Stimulated activated CD4-positive, alpha-beta T cell treated with anti-CD3 and anti-CD28 coated beads, Interleukin-15, amount 100 ng/mL, for 1 hour (primary cell): ENCODE measurements around the gene CCDC183.
"Not testable (repeated sequence)": the region's sequence is repeated elsewhere in the genome, so short reads cannot be mapped to it uniquely, and the experiment has no call there.

Experiments used
- DNase-seq, 2 donors: peaks; one replicate each; pipeline ENCODE4 v3.0.0-alpha.2; 2020; ENCODE audit warnings: low read depth in 1 of 2, low spot score in 1 of 2

CCDC183 gene

GRCh38 chr9:136760834-136761544, 35.1 kb upstream of the CCDC183 start:
- not testable (repeated sequence) for DNase-seq

DNA sequence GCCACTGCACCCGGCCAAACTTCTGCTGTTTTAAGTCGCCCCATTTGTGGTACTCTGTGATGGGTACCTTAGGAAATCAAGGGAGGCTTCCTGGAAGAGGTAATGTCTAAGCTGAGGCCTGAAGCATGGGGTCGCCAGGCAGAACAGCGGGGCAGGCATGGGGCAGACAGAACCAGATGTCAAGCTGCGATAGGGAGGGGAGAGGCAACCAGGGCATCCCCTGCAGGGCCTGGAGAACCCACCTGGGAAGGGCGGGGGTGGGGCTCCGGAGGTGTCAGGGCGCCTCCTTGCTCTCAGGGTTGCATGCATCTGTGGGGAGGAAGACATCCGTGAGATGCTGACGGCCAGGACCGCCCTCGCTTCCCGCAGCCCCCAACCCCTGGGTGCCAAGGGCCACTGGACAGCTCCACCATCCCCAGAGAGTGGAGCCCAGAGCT, 34.6 kb upstream of the CCDC183 start:
- no peak for DNase-seq

DNA sequence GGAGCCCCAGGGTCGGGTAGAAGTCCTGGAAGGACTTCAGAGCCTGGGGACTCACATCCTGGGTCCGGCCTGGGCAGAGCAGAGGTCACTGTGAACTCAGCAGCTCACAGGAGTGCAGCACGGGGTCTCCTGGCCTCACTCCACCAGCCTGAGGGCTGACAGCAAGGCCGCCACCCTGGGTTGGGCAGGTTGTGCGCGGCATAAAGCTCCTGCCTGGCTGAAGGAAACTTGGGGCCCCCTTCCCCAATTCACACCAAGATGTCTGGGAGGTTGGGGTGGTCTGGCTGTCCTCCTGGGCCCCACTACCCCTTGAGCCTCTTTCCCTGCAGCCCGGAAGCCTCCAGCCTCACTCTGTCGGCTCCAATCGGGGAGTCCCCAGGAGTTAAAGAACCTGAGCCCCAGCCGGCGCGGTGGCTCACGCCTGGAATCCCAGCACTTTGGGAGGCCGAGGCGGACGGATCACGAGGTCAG, 33.9 kb upstream of the CCDC183 start:
- DNase-seq = no peak

DNA sequence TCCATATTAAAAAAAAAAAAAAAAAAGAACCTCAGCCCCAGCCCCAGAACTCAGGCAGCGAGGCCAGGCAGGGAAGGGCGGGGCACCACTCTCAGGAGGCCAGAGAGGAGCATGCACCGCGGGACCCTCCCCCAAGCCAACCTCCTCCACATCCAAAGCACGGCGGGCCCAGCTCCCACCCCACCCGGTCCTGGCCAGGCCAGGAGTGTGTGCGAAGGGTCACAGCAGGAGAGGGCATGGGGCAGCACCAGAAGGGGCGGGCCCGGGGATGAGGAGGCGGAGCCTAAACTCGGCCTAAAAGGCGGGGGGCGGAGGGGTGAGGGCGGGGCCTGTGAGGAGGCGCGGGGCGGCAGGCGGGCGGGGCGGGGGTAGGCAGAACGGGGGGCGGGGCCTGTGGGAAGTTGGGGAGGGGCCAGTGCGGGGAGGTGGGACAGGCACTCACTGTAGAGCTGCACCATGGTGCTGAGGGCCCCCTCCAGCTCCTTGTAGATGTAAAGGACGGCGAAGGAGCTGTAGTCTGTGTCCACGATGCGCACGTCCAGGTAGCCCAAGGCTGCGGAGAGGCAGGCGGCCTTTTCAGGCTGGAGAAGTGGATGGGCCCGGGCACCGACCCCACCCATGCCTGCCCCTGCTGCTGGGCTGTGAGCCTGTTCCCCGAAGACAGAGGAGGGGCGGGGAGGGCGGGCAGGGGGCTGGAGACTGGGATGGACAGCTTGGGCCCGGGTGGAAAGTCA, 33.1 kb upstream of the CCDC183 start:
- DNase-seq = peak in 1 of 2 donors; percentile 45

DNA sequence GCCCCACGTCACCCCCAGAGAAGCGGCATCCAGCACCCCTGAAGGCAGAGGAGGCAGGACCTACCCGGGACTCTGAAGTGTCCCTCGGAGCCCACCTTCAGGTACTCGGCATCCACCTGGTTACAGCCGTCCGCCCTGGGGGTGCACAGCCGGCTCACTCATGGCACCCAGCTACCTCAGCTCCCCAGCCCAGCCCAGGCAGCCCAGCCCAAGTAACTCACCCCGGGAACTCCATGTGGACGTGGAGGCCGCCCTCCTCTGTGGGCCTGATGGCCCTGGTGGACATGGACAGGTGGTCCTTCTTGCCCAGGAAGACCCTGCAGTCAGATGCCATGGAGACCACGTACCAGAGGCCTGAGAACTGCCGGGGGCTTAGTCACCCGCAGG, 32.5 kb upstream of the CCDC183 start:
- no peak for DNase-seq

DNA sequence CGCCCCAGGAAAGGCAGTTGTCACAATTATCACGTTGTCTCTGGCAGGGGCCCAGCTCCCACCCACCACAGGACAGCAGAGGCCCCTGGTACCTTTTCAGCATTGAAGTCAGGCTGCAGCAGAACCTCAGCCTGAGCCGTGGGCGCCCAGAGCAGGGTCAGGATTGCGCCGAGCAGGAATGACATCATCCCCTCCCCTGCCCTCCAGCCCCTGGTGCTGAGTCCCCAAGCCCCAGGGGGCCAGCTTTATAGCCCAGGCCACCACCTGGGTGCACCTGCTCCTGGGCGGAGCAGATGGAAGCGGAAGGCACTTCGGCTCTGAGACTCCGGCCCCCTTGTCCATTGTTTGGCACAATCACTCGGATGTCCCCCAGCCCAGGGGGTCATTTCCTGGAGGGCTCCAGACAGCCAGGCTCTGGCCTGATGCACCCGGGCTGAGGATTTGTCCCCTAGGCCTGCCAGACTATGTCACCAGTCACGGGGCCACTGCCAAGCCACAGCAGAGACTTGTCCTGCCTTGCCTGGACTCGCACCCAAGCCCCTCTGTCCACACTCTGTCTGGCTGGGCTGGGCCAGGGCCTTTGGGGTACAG, 31.7 kb upstream of the CCDC183 start, which contains the start of gene LCN15:
Gene LCN15, minus strand, starts transcription at position 218 of the 591 bp plus-strand sequence. Its CDS starts 30 bp downstream, at position 188.
- no peak for DNase-seq

DNA sequence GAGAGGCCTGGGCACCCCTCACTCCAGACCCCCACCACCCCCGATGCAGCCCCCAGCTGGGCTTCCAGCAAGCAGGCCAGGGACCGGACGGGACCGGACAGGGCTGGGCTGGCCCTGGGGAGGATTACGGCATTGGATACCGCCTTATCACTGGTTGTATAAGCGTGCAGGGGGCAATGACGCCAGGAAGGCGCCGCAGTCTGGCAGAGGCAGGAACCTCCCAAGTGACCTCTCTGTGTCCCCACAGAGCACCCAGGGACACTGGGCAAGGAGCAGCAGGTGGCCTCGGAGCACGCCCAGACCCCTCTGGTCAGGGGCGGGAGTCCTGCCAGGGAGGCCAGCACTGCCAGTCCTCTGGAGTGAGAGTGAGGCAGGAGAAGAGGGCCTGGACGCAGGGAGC, 31.1 kb upstream of the CCDC183 start:
- DNase-seq = no peak

DNA sequence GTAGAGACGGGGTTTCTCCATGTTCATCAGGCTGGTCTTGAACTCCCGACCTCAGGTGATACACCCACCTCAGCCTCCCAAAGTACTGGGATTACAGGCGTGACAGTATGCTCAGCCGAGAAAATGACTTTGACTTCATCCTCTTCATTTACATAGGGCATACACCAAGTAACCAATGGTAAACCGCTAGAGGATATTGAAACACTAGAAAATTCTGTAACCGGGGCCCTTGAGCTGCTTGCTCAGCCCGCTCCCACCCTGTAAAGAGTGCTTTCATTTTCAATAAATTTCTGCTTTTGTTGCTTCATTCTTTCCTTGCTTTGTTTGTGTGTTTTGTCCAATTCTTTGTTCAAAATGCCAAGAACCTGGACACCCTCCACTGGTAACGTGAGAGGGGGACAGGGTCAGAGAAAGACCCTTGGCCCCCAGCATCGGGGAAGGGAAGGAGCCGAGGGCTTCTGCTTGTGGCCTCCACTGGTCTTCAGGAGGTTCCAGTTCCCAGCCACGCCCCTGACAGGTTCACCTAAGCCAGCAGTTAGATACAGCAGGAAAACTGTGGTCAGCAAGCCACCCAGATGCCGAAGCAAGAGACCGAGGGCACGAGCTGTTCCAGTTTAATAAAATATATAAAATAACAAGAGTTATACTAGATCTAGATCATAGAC, 30.3 kb upstream of the CCDC183 start:
- DNase-seq = not testable (repeated sequence)

- not testable (repeated sequence) for DNase-seq
These were observed 29.6 kb upstream of the CCDC183 start for GRCh38 chr9:136766410-136767120.

DNA sequence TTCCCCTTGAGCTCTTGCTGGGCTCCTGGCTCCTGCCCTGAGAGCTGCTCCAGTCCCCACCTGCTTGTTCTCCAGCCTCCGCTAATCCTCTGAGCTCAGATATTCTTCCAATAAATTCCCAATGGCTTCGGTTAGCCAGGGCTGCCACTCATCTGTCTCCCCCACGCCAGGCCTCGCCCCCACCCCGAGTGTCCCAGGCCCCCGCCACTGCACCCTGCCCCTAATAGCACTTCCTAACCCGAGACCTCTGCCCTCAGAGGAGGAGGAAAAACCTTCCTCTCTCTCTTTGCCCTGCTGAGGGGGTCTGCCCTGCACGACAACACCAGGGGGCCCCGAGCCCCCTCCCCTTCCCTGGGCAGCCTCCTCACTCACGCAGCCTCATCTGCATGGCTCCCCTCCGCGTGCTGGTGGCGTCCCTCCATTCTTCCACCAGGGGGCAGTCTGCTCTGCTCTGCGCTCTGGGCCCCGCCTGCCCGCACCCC, 26.4 kb upstream of the CCDC183 start:
- DNase-seq = peak in 1 of 2 donors; percentile 49

GRCh38 chr9:136771907-136772415, 24.2 kb upstream of the CCDC183 start:
- no peak for DNase-seq

GRCh38 chr9:136773386-136774044, 22.6 kb upstream of the CCDC183 start:
- DNase-seq = no peak

DNA sequence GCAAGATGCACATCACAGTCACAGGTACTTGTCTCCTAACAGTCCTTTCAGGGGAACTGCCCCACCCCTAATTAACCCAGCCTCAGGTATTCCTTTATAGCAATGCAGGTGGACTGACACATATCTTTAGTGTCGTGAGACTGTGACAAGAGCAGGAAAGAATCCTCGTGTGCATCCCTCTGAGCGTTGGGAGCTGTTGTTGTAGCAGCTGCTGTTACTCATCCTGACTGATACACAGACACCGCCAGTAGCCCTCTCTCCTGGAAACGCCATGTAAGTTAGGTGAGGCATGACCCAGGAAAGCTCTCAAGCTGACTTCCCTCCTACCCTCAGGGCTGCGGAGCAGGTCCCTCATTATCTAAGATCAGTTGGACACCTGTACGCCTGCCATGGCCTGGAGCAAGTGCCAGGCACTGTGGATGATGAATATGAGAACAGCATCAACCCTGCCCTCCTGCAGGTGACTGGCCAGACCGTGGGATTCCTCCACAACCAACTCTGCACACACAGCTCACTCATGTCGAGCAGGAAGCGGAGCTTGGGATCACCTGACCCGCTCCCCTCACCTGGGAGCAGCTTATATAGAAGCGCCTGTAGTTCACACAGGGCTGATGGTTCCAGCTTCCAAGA, 21.6 kb upstream of the CCDC183 start:
- DNase-seq = no peak

GRCh38 chr9:136775191-136775590, 20.9 kb upstream of the CCDC183 start:
- no peak for DNase-seq

DNA sequence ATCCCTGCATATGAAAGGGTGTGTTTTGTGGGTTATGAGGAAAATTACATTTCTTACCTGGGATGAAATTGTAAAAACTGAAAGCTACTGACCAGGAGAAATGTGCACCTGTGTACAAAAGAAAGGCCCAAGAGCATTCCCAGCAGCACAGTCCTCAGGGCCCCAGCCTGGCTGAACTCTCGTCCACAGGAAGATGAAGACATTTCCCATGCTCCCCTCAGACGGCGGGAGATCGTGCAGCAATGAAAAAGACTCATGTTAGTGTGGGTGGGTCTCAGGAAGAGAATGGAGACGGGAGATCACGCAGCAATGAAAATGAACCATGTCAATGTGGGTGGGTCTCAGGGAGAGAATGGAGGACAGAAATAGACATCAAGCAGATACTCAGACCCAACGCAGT, 19.2 kb upstream of the CCDC183 start:
- no peak for DNase-seq

DNA sequence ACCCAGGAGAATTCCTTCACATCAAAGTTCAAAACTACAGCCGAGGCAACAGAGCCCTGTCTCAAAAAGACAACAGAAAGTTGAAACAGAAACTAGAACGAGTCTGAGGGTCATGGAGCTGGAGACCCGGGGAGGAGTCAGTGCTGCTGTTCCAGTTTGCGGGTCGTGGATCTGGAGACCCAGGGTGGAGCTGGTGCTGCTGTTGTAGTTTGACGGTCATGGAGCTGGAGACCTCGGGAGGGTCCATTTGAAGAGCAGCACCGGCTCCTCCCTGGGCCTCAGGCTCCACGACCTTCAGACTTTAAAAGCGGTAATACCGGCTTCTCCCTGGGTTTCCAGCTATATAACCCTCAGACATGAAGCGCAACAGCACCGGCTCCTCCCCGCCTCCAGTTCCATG, 18.8 kb upstream of the CCDC183 start:
- DNase-seq = no peak

GRCh38 chr9:136779808-136780207, 16.3 kb upstream of the CCDC183 start:
- DNase-seq = no peak

DNA sequence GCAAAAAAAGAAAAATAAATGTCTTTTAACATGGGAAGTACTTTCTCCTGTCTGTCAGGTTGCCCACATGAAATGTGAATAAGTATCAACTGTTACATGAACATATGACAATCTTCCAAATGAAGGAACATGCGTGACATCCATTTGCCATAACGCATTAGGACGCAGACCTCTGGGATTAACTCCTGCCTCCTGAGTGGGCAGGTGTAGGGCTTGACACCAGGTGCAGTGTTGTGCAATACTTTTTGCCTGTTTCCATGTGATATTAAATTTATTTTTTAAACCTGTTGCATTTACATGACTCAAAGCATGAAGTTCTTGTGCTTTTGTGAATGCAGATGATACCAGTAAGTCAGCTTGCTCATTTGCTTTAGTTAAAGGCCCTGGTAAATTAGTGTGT, 13.7 kb upstream of the CCDC183 start:
- no peak for DNase-seq

DNA sequence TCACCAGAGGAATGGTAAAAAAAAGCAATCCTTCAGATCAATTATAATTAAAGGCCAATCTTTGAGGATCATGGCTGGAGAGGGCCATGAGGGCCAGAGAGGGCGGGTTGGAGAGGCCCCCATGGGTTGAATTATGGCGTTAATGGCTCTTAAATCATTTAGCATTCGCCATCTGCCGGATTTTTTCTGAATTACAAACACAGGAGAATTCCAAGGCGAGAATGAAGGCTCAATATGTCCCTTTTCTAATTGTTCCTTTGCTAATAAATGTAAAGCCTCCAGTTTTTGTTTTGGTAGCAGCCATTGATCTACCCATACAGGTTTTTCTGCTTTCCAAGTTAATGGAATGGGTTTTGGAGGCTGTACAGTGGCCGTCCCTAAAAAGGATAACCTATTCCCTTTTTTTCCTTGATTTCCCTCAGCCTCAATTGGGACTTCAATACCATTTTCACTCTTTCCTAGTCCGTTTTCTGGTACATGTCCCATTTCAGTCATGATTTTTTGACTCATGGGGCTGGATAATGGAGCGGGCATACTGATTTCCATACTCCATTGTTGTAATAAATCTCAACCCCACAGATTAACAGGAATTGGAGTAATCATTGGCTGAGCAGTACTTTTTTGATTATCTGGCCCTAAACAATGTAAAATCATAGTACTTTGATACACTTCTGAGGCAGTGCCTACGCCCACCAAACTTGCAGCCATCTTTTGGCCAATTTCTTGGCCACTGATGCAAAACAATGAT, 11.7 kb upstream of the CCDC183 start:
- DNase-seq = no peak
